WERI-Rb-1 (cell line): ENCODE measurements around the gene PTPRD.

Experiments used
- DNase-seq: peaks from one replicate; pipeline ENCODE4 v3.0.0-alpha.2; 2020
- H3K27ac ChIP-seq: fragments of 250-450 bp; sonication (Bioruptor Pico); 2 replicates; pipeline ENCODE4 v1.5.1; 2020; ENCODE audit warnings: mild to moderate bottlenecking, moderate library complexity
- H3K27me3 ChIP-seq: fragments of 250-450 bp; sonication (Bioruptor Pico); 2 replicates; pipeline ENCODE4 v1.5.1; 2021; ENCODE audit warnings: mild to moderate bottlenecking, low read depth, moderate library complexity; ENCODE audit not compliant: insufficient read depth, severe bottlenecking
- H3K36me3 ChIP-seq: fragments of 250-450 bp; sonication (Bioruptor Pico); 2 replicates; pipeline ENCODE4 v1.5.1; 2020; ENCODE audit warnings: mild to moderate bottlenecking, moderate library complexity
- H3K4me3 ChIP-seq: 2 replicates; pipeline ENCODE4 v1.5.1; 2011; ENCODE audit warnings: low read depth, mild to moderate bottlenecking, control low read depth, low read length
- H3K9me3 ChIP-seq: fragments of 250-450 bp; sonication (Bioruptor Pico); 2 replicates; pipeline ENCODE4 v1.5.1; 2021; ENCODE audit warnings: mild to moderate bottlenecking, moderate library complexity; ENCODE audit not compliant: severe bottlenecking
- TF ChIP-seq, protein P1 (sequence below): IDR thresholded peaks from 2 replicates; pipeline ENCODE4 v1.5.1; 2011; ENCODE audit warnings: low read depth, mild to moderate bottlenecking, control low read depth, inconsistent platforms, low read length

PTPRD gene

DNA sequence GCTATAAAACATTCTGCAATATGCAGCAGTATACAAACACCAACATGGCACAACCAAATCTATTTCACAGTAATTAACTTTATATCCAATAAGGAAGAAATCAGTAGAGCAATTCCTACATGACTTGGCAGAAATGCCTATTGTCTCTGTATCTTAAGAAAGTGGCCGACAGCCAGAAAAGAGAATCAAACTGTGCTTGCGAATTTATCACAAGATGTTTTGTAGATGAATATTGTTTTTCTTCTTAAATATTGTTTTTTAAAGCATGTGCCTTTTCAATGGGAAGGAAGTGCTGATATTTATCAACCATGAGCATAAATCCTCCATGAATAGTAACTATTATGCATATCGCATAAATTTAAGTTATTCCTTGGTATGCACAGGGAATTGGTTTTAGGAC, 2311.5 kb downstream of the PTPRD start:
- H3K27me3 ChIP-seq, result no peaks in the 10 kb centered on the region
- H3K4me3 ChIP-seq, result no peak overlapping the region
- no peak for DNase-seq
- no peaks in the 10 kb centered on the region for H3K9me3 ChIP-seq
- H3K36me3 ChIP-seq, result no peaks in the 10 kb centered on the region
- TF ChIP-seq, protein P1, sequence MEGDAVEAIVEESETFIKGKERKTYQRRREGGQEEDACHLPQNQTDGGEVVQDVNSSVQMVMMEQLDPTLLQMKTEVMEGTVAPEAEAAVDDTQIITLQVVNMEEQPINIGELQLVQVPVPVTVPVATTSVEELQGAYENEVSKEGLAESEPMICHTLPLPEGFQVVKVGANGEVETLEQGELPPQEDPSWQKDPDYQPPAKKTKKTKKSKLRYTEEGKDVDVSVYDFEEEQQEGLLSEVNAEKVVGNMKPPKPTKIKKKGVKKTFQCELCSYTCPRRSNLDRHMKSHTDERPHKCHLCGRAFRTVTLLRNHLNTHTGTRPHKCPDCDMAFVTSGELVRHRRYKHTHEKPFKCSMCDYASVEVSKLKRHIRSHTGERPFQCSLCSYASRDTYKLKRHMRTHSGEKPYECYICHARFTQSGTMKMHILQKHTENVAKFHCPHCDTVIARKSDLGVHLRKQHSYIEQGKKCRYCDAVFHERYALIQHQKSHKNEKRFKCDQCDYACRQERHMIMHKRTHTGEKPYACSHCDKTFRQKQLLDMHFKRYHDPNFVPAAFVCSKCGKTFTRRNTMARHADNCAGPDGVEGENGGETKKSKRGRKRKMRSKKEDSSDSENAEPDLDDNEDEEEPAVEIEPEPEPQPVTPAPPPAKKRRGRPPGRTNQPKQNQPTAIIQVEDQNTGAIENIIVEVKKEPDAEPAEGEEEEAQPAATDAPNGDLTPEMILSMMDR, result no peak
- H3K27ac ChIP-seq, result no peak overlapping the region

DNA sequence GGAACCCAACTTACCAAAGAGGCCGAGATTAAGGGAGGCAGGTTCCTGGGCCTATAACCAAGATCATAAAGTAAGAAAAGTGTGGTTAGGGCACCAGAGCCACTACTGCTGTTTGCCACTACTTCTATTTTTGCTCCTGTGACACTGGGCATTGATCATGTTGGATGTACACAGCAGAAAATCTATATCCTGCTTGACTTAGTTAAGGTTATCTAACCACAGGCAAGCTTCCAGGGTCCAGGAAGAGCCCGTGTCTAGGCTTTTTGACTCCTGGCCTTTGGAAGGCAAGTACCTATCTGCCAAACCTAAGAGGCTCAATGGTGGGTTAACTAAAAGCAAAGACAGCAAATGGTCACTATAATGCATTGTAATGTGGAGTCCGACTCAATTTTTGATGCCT, 2315.8 kb downstream of the PTPRD start:
- Histone ChIP-seq H3K4me3 (no peak overlapping the region), H3K36me3 (no peaks in the 10 kb centered on the region), H3K27ac (no peak overlapping the region), H3K27me3 (no peaks in the 10 kb centered on the region), H3K9me3 (no peaks in the 10 kb centered on the region)
- no peak for DNase-seq
- TF ChIP-seq, protein P1, result no peak

DNA sequence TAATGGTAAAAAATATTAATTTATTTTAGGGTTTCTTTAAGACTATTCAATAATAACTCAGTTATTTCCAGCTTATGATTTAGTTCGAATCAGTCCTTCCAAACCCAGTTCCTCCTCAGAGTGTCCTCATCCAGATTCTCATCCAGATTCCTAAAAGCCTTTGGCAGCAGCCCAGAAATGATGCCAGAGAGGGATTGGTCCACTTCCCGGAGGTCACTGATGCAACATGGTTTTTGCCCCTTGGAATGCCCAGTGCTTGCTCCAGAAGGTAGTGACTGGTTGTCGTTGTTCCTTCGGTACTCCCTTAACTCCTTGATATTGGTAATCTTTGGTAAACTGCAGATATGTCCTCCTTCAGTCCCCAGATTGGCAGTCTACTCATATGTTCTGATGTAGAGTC, 2320.1 kb downstream of the PTPRD start:
- H3K27me3 ChIP-seq, result no peaks in the 10 kb centered on the region
- DNase-seq, result no peak
- H3K36me3 ChIP-seq, result no peaks in the 10 kb centered on the region
- TF ChIP-seq, protein P1, result no peak
- H3K9me3 ChIP-seq, result no peaks in the 10 kb centered on the region
- no peak overlapping the region for H3K4me3 ChIP-seq
- no peak overlapping the region for H3K27ac ChIP-seq

DNA sequence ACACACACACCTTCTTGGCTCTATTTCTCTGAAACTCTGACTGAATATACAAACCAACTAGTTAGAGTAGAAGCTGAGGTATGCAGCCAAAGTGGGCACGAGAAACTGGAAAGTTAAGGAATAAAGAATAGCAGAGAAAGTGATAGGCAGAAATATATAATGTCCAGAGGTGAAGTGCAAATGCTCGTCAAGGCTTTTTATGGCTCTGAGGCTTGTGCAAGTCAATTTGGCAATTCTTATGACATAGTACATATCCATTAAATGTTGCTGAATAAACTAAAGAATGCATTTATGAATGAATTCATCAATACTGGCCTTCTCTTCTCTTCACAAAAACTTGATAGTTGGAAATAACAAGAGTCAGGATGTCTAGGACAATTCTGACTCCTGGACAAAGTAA, 2323.1 kb downstream of the PTPRD start:
- H3K4me3 ChIP-seq, result no peak overlapping the region
- no peaks in the 10 kb centered on the region for H3K36me3 ChIP-seq
- TF ChIP-seq, protein P1, result no peak
- H3K9me3 ChIP-seq, result no peaks in the 10 kb centered on the region
- DNase-seq, result no peak
- H3K27me3 ChIP-seq, result no peaks in the 10 kb centered on the region
- no peak overlapping the region for H3K27ac ChIP-seq

DNA sequence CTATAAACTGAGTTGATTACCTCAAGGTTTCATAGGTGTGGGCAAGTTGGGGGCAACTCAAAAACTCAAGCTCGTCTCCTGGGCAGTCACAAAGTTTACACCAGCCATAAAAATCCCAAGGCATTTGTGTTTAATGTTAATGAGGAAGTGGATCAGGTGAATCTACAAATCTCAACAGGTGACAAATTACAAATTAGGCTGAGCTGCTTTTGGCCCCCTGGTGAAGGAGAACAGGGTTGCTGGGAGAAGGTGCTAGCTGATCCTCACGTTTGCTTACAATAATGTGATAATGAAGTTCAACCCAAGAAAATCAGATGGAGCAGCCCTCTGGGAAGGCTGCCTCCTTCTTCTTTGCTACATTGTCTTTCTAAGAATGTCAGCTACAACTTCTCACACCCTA, 2324.8 kb downstream of the PTPRD start:
- no peak for DNase-seq
- H3K36me3 ChIP-seq, result no peaks in the 10 kb centered on the region
- H3K27ac ChIP-seq, result no peak overlapping the region
- no peak overlapping the region for H3K4me3 ChIP-seq
- H3K9me3 ChIP-seq, result no peaks in the 10 kb centered on the region
- H3K27me3 ChIP-seq, result no peaks in the 10 kb centered on the region
- TF ChIP-seq, protein P1, result no peak

DNA sequence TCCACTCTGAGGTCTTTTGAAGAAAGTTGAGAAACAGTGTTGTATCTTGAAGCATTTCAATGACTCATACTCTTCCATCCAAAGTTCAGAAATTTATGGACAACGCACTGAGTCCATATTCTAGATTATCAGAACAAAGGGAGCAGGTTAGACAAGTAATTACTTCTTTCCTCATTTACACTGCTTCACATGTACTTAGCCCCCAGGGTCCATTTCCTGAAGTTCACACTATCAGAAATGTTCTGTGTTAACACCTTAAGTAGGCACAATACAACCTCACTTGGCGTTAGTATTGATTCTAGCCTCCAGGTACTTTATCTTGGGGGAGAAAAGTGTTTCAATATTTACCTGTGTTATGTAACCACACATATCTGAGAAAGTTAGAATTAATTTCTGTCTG, 2325.3 kb downstream of the PTPRD start:
- Histone ChIP-seq H3K27ac (no peak overlapping the region), H3K27me3 (no peaks in the 10 kb centered on the region), H3K9me3 (no peaks in the 10 kb centered on the region), H3K4me3 (no peak overlapping the region), H3K36me3 (no peaks in the 10 kb centered on the region)
- no peak for DNase-seq
- TF ChIP-seq, protein P1, result no peak
